HEK293 (cell line): ENCODE measurements around the gene LRRC51.

Experiments
- BCL11A ChIP-seq: fragments of 450-650 bp; formaldehyde crosslinking; IDR thresholded peaks from 2 replicates; pipeline ENCODE4 v1.5.1; 2016; ENCODE audit warnings: low read depth, missing biosample characterization, missing genetic modification characterization
- GLI2 ChIP-seq: fragments of 450-650 bp; formaldehyde crosslinking; IDR thresholded peaks from 2 replicates; pipeline ENCODE4; 2017; ENCODE audit warnings: missing biosample characterization, missing genetic modification characterization, low read depth, borderline replicate concordance
- KLF1 ChIP-seq: fragments of 450-650 bp; formaldehyde crosslinking; IDR thresholded peaks from 2 replicates; pipeline ENCODE4 v1.5.1; 2016; ENCODE audit warnings: missing biosample characterization, missing genetic modification characterization
- KLF10 ChIP-seq: fragments of 450-650 bp; IDR thresholded peaks from 2 replicates; pipeline ENCODE4 v1.5.1; 2018; ENCODE audit warnings: missing biosample characterization, mild to moderate bottlenecking, missing genetic modification characterization
- KLF7 ChIP-seq: fragments of 450-650 bp; formaldehyde crosslinking; IDR thresholded peaks from 2 replicates; pipeline ENCODE4 v1.5.1; 2016; ENCODE audit warnings: missing biosample characterization, missing genetic modification characterization, borderline replicate concordance
- PRDM1 ChIP-seq: fragments of 450-650 bp; formaldehyde crosslinking; IDR thresholded peaks from 2 replicates; pipeline ENCODE4; 2016; ENCODE audit warnings: missing biosample characterization, missing genetic modification characterization
- RBAK ChIP-seq: fragments of 450-650 bp; formaldehyde crosslinking; IDR thresholded peaks from 2 replicates; pipeline ENCODE4 v1.5.1; 2016; ENCODE audit warnings: missing biosample characterization, missing genetic modification characterization
- YY1 ChIP-seq: fragments of 450-650 bp; formaldehyde crosslinking; IDR thresholded peaks from 2 replicates; pipeline ENCODE4 v1.5.1; 2018; ENCODE audit warnings: missing biosample characterization, missing genetic modification characterization
- ZBTB48 ChIP-seq: fragments of 450-650 bp; formaldehyde crosslinking; IDR thresholded peaks from 2 replicates; pipeline ENCODE4 v1.5.1; 2016; ENCODE audit warnings: missing biosample characterization, missing genetic modification characterization
- ZFP37 ChIP-seq: fragments of 450-650 bp; formaldehyde crosslinking; IDR thresholded peaks from 2 replicates; pipeline ENCODE4 v1.5.1; 2016; ENCODE audit warnings: missing biosample characterization, missing genetic modification characterization
- ZNF133 ChIP-seq: fragments of 450-650 bp; formaldehyde crosslinking; IDR thresholded peaks from 2 replicates; pipeline ENCODE4 v1.5.1; 2016; ENCODE audit warnings: missing biosample characterization, missing genetic modification characterization
- ZNF202 ChIP-seq: fragments of 450-650 bp; formaldehyde crosslinking; IDR thresholded peaks from 2 replicates; pipeline ENCODE4 v1.5.1; 2016; ENCODE audit warnings: missing biosample characterization, missing genetic modification characterization, borderline replicate concordance
- ZNF211 ChIP-seq: fragments of 450-650 bp; formaldehyde crosslinking; IDR thresholded peaks from 2 replicates; pipeline ENCODE4 v1.5.1; 2016; ENCODE audit warnings: low read depth, missing biosample characterization, missing genetic modification characterization
- ZNF24 ChIP-seq: fragments of 450-650 bp; formaldehyde crosslinking; IDR thresholded peaks from 2 replicates; pipeline ENCODE4 v1.5.1; 2016; ENCODE audit warnings: missing biosample characterization, missing genetic modification characterization
- ZNF521 ChIP-seq: fragments of 450-650 bp; formaldehyde crosslinking; IDR thresholded peaks from 2 replicates; pipeline ENCODE4 v1.5.1; 2017; ENCODE audit warnings: missing biosample characterization, mild to moderate bottlenecking, missing genetic modification characterization
- ZNF654 ChIP-seq: fragments of 450-650 bp; formaldehyde crosslinking; IDR thresholded peaks from 2 replicates; pipeline ENCODE4 v1.5.1; 2016; ENCODE audit warnings: low read depth, missing biosample characterization, missing genetic modification characterization
- ZNF658 ChIP-seq: fragments of 450-650 bp; formaldehyde crosslinking; IDR thresholded peaks from 2 replicates; pipeline ENCODE4; 2016; ENCODE audit warnings: missing biosample characterization, missing genetic modification characterization
- ZNF670 ChIP-seq: fragments of 450-650 bp; formaldehyde crosslinking; IDR thresholded peaks from 2 replicates; pipeline ENCODE4 v1.5.1; 2016; ENCODE audit warnings: missing biosample characterization, missing genetic modification characterization, low read depth
- ZNF677 ChIP-seq: fragments of 450-650 bp; IDR thresholded peaks from 2 replicates; pipeline ENCODE4 v1.5.0; 2018; ENCODE audit warnings: missing biosample characterization, mild to moderate bottlenecking, missing genetic modification characterization, moderate library complexity
- ZNF701 ChIP-seq: fragments of 450-650 bp; formaldehyde crosslinking; IDR thresholded peaks from 2 replicates; pipeline ENCODE4 v1.5.1; 2016; ENCODE audit warnings: missing biosample characterization, missing genetic modification characterization
- ZNF707 ChIP-seq: fragments of 450-650 bp; formaldehyde crosslinking; IDR thresholded peaks from 2 replicates; pipeline ENCODE4 v1.5.1; 2016; ENCODE audit warnings: missing biosample characterization, missing genetic modification characterization
- ZNF792 ChIP-seq: fragments of 450-650 bp; formaldehyde crosslinking; IDR thresholded peaks from 2 replicates; pipeline ENCODE4 v1.5.1; 2016; ENCODE audit warnings: missing biosample characterization, missing genetic modification characterization
- ZSCAN16 ChIP-seq: fragments of 450-650 bp; formaldehyde crosslinking; IDR thresholded peaks from 2 replicates; pipeline ENCODE4 v1.5.1; 2016; ENCODE audit warnings: missing biosample characterization, missing genetic modification characterization
- ZSCAN30 ChIP-seq: fragments of 450-650 bp; IDR thresholded peaks from 2 replicates; pipeline ENCODE4 v1.5.1; 2018; ENCODE audit warnings: missing biosample characterization, mild to moderate bottlenecking, missing genetic modification characterization, moderate library complexity
- ZXDB ChIP-seq: fragments of 450-650 bp; formaldehyde crosslinking; IDR thresholded peaks from 2 replicates; pipeline ENCODE4 v1.5.1; 2016; ENCODE audit warnings: missing biosample characterization, missing genetic modification characterization
- TF ChIP-seq, protein P1 (sequence below): fragments of 450-650 bp; formaldehyde crosslinking; IDR thresholded peaks from 2 replicates; pipeline ENCODE4 v1.5.1; 2016; ENCODE audit warnings: missing biosample characterization, missing genetic modification characterization
- TF ChIP-seq, protein P2 (sequence below): fragments of 450-650 bp; formaldehyde crosslinking; IDR thresholded peaks from 2 replicates; pipeline ENCODE4 v1.5.1; 2016; ENCODE audit warnings: missing biosample characterization, missing genetic modification characterization
- TF ChIP-seq, protein P3 (sequence below): fragments of 450-650 bp; formaldehyde crosslinking; IDR thresholded peaks from 2 replicates; pipeline ENCODE4 v1.5.0; 2017; ENCODE audit warnings: missing biosample characterization, missing genetic modification characterization, borderline replicate concordance
- TF ChIP-seq, protein P4 (sequence below): fragments of 450-650 bp; formaldehyde crosslinking; IDR thresholded peaks from 2 replicates; pipeline ENCODE4 v1.5.1; 2016; ENCODE audit warnings: missing biosample characterization, missing genetic modification characterization
- TF ChIP-seq, protein P5 (sequence below): fragments of 450-650 bp; IDR thresholded peaks from 2 replicates; pipeline ENCODE4 v1.5.1; 2018; ENCODE audit warnings: missing biosample characterization, missing genetic modification characterization

LRRC51 gene

DNA sequence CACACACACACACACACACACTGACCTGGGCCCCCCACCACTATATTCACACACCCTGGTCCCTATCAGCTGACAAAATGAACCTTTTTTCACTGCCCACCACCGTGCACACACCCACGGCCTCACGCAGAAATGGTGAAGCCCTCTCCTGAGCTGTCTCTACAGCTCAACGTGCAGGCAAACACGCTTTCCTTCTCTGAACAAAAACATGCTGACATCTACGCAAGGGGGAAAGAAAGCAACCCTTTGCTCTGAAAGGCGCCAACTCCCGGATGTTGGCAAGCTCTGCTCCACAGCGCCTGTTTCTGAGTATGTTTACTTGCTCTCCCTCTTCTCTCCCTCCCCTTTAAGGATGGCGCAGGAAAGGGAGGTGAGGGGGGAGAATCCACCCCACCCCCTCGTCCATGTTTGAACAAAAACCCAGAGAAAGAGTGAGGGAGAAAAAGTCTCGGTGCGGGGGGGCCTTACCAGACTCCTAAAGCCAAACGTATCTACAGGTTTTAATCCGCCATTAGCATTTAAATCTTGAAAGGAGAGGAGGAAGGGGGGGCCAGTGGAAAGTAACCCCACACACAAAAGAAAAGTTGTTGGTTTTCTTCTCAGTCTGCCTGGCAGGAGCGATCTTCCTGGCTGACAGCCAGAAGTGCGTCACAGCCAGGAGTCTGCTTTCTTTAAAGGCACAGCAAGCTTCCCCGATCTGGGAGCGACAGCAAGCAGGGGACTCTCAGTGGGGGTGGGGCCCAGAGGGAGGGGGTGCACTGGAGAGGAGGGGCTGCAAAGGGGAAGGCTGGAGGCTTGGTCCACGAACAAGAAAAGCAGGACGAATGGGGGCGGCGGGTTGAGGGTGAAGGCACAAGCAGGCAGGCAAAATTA, 39.9 kb upstream of the LRRC51 start (continued):
- TF ChIP-seq, protein P1, sequence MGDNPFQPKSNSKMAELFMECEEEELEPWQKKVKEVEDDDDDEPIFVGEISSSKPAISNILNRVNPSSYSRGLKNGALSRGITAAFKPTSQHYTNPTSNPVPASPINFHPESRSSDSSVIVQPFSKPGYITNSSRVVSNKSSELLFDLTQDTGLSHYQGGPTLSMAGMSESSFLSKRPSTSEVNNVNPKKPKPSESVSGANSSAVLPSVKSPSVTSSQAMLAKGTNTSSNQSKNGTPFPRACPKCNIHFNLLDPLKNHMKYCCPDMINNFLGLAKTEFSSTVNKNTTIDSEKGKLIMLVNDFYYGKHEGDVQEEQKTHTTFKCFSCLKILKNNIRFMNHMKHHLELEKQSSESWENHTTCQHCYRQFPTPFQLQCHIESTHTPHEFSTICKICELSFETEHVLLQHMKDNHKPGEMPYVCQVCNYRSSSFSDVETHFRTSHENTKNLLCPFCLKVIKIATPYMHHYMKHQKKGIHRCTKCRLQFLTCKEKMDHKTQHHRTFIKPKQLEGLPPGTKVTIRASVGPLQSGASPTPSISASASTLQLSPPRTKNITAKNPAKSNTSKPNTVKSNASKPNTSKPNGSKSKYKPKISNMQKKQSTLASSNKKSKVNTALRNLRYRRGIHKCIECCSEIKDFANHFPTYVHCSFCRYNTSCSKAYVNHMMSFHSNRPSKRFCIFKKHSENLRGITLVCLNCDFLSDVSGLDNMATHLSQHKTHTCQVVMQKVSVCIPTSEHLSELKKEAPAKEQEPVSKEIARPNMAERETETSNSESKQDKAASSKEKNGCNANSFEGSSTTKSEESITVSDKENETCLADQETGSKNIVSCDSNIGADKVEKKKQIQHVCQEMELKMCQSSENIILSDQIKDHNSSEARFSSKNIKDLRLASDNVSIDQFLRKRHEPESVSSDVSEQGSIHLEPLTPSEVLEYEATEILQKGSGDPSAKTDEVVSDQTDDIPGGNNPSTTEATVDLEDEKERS, result no peak
- TF ChIP-seq ZXDB (tag by site-specific recombination), result peak; percentile 20; the same call in 1 of the 2 replicates
- TF ChIP-seq, protein P2, sequence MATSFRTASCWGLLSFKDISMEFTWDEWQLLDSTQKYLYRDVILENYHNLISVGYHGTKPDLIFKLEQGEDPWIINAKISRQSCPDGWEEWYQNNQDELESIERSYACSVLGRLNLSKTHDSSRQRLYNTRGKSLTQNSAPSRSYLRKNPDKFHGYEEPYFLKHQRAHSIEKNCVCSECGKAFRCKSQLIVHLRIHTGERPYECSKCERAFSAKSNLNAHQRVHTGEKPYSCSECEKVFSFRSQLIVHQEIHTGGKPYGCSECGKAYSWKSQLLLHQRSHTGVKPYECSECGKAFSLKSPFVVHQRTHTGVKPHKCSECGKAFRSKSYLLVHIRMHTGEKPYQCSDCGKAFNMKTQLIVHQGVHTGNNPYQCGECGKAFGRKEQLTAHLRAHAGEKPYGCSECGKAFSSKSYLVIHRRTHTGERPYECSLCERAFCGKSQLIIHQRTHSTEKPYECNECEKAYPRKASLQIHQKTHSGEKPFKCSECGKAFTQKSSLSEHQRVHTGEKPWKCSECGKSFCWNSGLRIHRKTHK (tag by site-specific recombination), result no peak
- no peak for TF ChIP-seq ZNF202 (tag by site-specific recombination)
- no peak for TF ChIP-seq ZNF677 (tag by site-specific recombination)
- TF ChIP-seq ZSCAN16 (tag by site-specific recombination), result peak; percentile 44; the same call in 1 of the 2 replicates
- 0 out of 2 replicates have a peak, but pooled peaks have one; percentile 39 for TF ChIP-seq ZSCAN30 (tag by site-specific recombination)
- no peak for TF ChIP-seq ZNF211 (tag by site-specific recombination)
- TF ChIP-seq ZBTB48 (tag by site-specific recombination), result no peak
- no peak for TF ChIP-seq ZNF701 (tag by site-specific recombination)
- TF ChIP-seq ZNF670 (tag by site-specific recombination), result no peak
- TF ChIP-seq, protein P3, sequence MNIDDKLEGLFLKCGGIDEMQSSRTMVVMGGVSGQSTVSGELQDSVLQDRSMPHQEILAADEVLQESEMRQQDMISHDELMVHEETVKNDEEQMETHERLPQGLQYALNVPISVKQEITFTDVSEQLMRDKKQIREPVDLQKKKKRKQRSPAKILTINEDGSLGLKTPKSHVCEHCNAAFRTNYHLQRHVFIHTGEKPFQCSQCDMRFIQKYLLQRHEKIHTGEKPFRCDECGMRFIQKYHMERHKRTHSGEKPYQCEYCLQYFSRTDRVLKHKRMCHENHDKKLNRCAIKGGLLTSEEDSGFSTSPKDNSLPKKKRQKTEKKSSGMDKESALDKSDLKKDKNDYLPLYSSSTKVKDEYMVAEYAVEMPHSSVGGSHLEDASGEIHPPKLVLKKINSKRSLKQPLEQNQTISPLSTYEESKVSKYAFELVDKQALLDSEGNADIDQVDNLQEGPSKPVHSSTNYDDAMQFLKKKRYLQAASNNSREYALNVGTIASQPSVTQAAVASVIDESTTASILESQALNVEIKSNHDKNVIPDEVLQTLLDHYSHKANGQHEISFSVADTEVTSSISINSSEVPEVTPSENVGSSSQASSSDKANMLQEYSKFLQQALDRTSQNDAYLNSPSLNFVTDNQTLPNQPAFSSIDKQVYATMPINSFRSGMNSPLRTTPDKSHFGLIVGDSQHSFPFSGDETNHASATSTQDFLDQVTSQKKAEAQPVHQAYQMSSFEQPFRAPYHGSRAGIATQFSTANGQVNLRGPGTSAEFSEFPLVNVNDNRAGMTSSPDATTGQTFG (tag by site-specific recombination), result no peak
- no peak for TF ChIP-seq ZNF133 (tag by site-specific recombination)
- no peak for TF ChIP-seq ZNF792 (tag by site-specific recombination)
- TF ChIP-seq, protein P4, sequence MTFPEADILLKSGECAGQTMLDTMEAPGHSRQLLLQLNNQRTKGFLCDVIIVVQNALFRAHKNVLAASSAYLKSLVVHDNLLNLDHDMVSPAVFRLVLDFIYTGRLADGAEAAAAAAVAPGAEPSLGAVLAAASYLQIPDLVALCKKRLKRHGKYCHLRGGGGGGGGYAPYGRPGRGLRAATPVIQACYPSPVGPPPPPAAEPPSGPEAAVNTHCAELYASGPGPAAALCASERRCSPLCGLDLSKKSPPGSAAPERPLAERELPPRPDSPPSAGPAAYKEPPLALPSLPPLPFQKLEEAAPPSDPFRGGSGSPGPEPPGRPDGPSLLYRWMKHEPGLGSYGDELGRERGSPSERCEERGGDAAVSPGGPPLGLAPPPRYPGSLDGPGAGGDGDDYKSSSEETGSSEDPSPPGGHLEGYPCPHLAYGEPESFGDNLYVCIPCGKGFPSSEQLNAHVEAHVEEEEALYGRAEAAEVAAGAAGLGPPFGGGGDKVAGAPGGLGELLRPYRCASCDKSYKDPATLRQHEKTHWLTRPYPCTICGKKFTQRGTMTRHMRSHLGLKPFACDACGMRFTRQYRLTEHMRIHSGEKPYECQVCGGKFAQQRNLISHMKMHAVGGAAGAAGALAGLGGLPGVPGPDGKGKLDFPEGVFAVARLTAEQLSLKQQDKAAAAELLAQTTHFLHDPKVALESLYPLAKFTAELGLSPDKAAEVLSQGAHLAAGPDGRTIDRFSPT (tag by site-specific recombination), result no peak
- no peak for TF ChIP-seq GLI2 (tag by site-specific recombination)
- no peak for TF ChIP-seq ZNF658 (tag by site-specific recombination)
- no peak for TF ChIP-seq ZNF24 (tag by site-specific recombination)
- TF ChIP-seq KLF7 (tag by site-specific recombination), result no peak
- TF ChIP-seq KLF10 (tag by site-specific recombination), result peak; percentile 48; the same call in 1 of the 2 replicates
- no peak for TF ChIP-seq RBAK (tag by site-specific recombination)
- no peak for TF ChIP-seq ZFP37 (tag by site-specific recombination)
- TF ChIP-seq PRDM1 (tag by site-specific recombination), result peak; percentile 88
- TF ChIP-seq ZNF521, result no peak
- TF ChIP-seq ZNF654 (tag by site-specific recombination), result no peak
- TF ChIP-seq KLF1 (tag by site-specific recombination), result no peak
- TF ChIP-seq YY1, result no peak
- TF ChIP-seq BCL11A (tag by site-specific recombination), result no peak
- TF ChIP-seq ZNF707 (tag by site-specific recombination), result no peak
- TF ChIP-seq, protein P5, sequence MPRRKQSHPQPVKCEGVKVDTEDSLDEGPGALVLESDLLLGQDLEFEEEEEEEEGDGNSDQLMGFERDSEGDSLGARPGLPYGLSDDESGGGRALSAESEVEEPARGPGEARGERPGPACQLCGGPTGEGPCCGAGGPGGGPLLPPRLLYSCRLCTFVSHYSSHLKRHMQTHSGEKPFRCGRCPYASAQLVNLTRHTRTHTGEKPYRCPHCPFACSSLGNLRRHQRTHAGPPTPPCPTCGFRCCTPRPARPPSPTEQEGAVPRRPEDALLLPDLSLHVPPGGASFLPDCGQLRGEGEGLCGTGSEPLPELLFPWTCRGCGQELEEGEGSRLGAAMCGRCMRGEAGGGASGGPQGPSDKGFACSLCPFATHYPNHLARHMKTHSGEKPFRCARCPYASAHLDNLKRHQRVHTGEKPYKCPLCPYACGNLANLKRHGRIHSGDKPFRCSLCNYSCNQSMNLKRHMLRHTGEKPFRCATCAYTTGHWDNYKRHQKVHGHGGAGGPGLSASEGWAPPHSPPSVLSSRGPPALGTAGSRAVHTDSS (tag by site-specific recombination), result no peak
